ENCODE data around the gene FNDC11. TPM values are rescaled to one million over a fixed set of nuclear protein-coding genes. Genes with fewer than 3 reads are reported as not detected.

Gene FNDC11
- total and polyA plus RNA-seq, 2 donors (not counting 3 experiments of a cell fraction or from before 2014, with no cell fraction given): 0.71 to 1.9 TPM

DNA sequence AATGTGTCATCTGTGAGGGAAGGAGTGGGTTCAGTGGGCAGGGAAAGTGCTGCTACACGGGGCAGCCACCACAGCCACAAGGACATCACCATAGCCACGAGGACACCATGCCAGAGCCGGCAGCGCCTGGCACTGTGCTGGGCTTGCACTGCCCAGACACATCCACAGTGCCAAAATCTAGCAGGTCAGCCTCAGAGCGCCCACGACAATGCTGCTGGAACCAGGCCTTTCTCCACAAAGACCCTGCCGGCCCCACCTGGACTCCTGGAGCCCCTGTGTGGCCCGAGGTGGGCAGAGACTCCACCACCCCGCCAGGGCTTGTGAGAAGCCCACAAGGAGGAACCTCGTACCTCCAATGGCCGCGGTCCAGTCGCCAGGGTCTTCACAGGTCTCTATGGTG is 38.7 kb downstream of the FNDC11 start:
- FAIRE-seq (no peak), DNase-seq (ENCODE audit: low read depth, low spot score) (no peak)
- ChIA-PET POLR2A (no interaction called here), CTCF (no interaction called here)
- H4K20me1 ChIP-seq (replicated peaks; ENCODE audit: control insufficient read depth, extremely low read depth, insufficient read depth, low read length): no peaks in the 10 kb centered on the region
- no peak for TF ChIP-seq MYC (IDR thresholded peaks at IDR 0.05; ENCODE audit: low read depth, low read length)
- TF ChIP-seq FOS (IDR thresholded peaks at IDR 0.05; ENCODE audit: borderline replicate concordance, insufficient read depth, low read length): no peak
- no peak for TF ChIP-seq GATA2 (IDR thresholded peaks at IDR 0.05; ENCODE audit: insufficient read depth, insufficient read length, low read depth, low read length)
- TF ChIP-seq JUN (IDR thresholded peaks at IDR 0.05; ENCODE audit: borderline replicate concordance, insufficient read depth, insufficient read length, low read depth): no peak
- H3K4me3 ChIP-seq (replicated peaks in 1 of 3; ENCODE audit: insufficient read depth in 1 of 3, low read depth in 1 of 3, low read length in 3 of 3): no peak overlapping the region
- intact Hi-C loops (cut with micrococcal nuclease): loop anchor here (10.0 kb wide), 1 partner anchor 428 kb away; no protein-coding TSS in a partner anchor
- dilution Hi-C loops (cut with MboI; ENCODE audit: extremely low pct_ligation_motif_present, low sequenced_read_pairs): no loop called here
- BruUV-seq (replicated peaks): no TSS peak
- H3K9me3 ChIP-seq (replicated peaks; ENCODE audit: control insufficient read depth, insufficient read depth, low read length): no peaks in the 10 kb centered on the region
- H3K9ac ChIP-seq (replicated peaks; ENCODE audit: extremely low read depth, insufficient read depth, low read length): no peak overlapping the region
- no peak overlapping the region for H3K4me2 ChIP-seq (ENCODE audit: insufficient read depth, low read length)
- H2AFZ ChIP-seq (ENCODE audit: low read depth, low read length): no peak overlapping the region
- H3K36me3 ChIP-seq (ENCODE audit: control insufficient read depth in 2 of 2, extremely low read depth in 1 of 2, insufficient read depth in 2 of 2, low read length in 2 of 2): peaks cover 0 to 43% of the 10 kb centered on the region in 2 experiments
- no peaks in the 10 kb centered on the region for H3K27me3 ChIP-seq (ENCODE audit: control insufficient read depth in 2 of 2, insufficient read depth in 2 of 2, low read length in 2 of 2)
- H3K9me1 ChIP-seq (replicated peaks; ENCODE audit: control insufficient read depth, extremely low read depth, insufficient read depth, low read length): no peaks in the 10 kb centered on the region
- H3K27ac ChIP-seq (ENCODE audit: insufficient read depth, low read depth, low read length): no peak overlapping the region
- H3K79me2 ChIP-seq (ENCODE audit: control insufficient read depth, insufficient read depth, low read length): no peaks in the 10 kb centered on the region
- H3K4me1 ChIP-seq (ENCODE audit: control insufficient read depth, extremely low read depth, insufficient read depth, low read length): no peaks in the 10 kb centered on the region

DNA sequence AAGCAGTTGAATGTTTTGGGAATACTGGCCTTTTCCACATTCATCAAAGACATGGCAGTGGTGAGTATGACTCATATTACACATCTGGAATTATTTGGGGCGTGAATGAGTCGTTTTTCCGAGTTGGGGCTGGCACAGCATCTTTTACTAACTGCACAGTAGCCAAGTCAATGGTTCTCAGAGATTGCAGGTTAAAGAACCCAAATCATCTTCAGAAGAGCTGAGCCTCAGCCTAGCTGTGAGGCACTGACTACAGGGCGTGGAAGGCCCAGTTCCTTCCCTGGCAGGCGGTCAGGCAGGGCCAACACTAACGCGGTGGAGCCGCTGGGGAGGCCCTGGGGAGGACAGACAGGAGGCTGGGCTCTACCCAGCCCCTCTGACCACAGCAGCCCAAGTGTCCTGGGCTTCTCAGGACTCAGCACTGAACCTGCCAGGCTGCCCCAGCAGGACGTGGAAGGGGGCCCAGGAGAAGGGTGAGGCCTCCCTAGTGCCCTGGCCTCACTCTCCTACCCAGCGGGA is 40.1 kb downstream of the FNDC11 start:
- no peak for FAIRE-seq
- Histone ChIP-seq H3K27me3 (ENCODE audit: control insufficient read depth in 2 of 2, insufficient read depth in 2 of 2, low read length in 2 of 2) (no peaks in the 10 kb centered on the region), H3K27ac (ENCODE audit: insufficient read depth, low read depth, low read length) (no peak overlapping the region), H3K36me3 (ENCODE audit: control insufficient read depth in 2 of 2, extremely low read depth in 1 of 2, insufficient read depth in 2 of 2, low read length in 2 of 2) (peaks cover 0 to 43% of the 10 kb centered on the region in 2 experiments), H3K4me3 (replicated peaks in 1 of 3; ENCODE audit: insufficient read depth in 1 of 3, low read depth in 1 of 3, low read length in 3 of 3) (no peak overlapping the region), H3K4me2 (ENCODE audit: insufficient read depth, low read length) (no peak overlapping the region), H3K4me1 (ENCODE audit: control insufficient read depth, extremely low read depth, insufficient read depth, low read length) (no peaks in the 10 kb centered on the region), H3K9ac (replicated peaks; ENCODE audit: extremely low read depth, insufficient read depth, low read length) (no peak overlapping the region), H2AFZ (ENCODE audit: low read depth, low read length) (no peak overlapping the region), H4K20me1 (replicated peaks; ENCODE audit: control insufficient read depth, extremely low read depth, insufficient read depth, low read length) (no peaks in the 10 kb centered on the region), H3K9me1 (replicated peaks; ENCODE audit: control insufficient read depth, extremely low read depth, insufficient read depth, low read length) (no peaks in the 10 kb centered on the region), H3K79me2 (ENCODE audit: control insufficient read depth, insufficient read depth, low read length) (no peaks in the 10 kb centered on the region), H3K9me3 (replicated peaks; ENCODE audit: control insufficient read depth, insufficient read depth, low read length) (no peaks in the 10 kb centered on the region)
- dilution Hi-C loops (cut with MboI; ENCODE audit: extremely low pct_ligation_motif_present, low sequenced_read_pairs): no loop called here
- no peak for TF ChIP-seq GATA2 (IDR thresholded peaks at IDR 0.05; ENCODE audit: insufficient read depth, insufficient read length, low read depth, low read length)
- TF ChIP-seq JUN (IDR thresholded peaks at IDR 0.05; ENCODE audit: borderline replicate concordance, insufficient read depth, insufficient read length, low read depth): peak; percentile 74
- BruUV-seq (replicated peaks): no TSS peak
- intact Hi-C loops (cut with micrococcal nuclease): loop anchor here (10.0 kb wide), 1 partner anchor 429 kb away; no protein-coding TSS in a partner anchor
- POLR2A ChIA-PET: no interaction called here
- peak; percentile 33 for DNase-seq (ENCODE audit: low read depth, low spot score)
- CTCF ChIA-PET: no interaction called here

Measured in endothelial cell of umbilical vein (primary cell).